Endothelial cell of umbilical vein (primary cell): ENCODE measurements around the gene NEK6. TPM values are rescaled to one million over a fixed set of nuclear protein-coding genes. Genes with fewer than 3 reads are reported as not detected.

Experiments used
- BruUV-seq: library from RNA; stranded (reverse); fragments of 400-500 nt; replicated peaks from 2 replicates; lab custom pipeline; 2021; lab: Mats Ljungman, UMichigan
- CTCF ChIA-PET: fragments of 300-600, 350-600 bp; sonication (Branson Sonifier 250); formaldehyde crosslinking; loops from one replicate; lab custom pipeline; 2021; ENCODE audit warnings: antibody characterized with exemption, inconsistent platforms; lab: Charles Lee
- POLR2A ChIA-PET: fragments of 300-600, 350-600 bp; sonication (Branson Sonifier 250); formaldehyde crosslinking; loops from one replicate; lab custom pipeline; 2021; ENCODE audit warnings: antibody characterized with exemption, inconsistent platforms; lab: Charles Lee
- DNase-seq: peaks from one replicate; pipeline ENCODE4 v3.0.0-alpha.2; 2011; ENCODE audit warnings: low read depth, low spot score
- FAIRE-seq: peaks from 2 replicates; lab custom pipeline; 2011; peaks lifted over from hg19 to GRCh38; lab: Jason Lieb, UNC
- H2AFZ ChIP-seq: 2 replicates; pipeline ENCODE4 v1.6.0; 2012; ENCODE audit warnings: low read depth, low read length, control low read depth, inconsistent platforms
- H3K27ac ChIP-seq: 2 replicates; pipeline ENCODE4 v1.5.1; 2011; ENCODE audit warnings: low read depth, mild to moderate bottlenecking, control low read depth, low read length, moderate library complexity; ENCODE audit not compliant: insufficient read depth
- H3K27me3 ChIP-seq, 2 experiments: 2 replicates each; pipeline versions ENCODE4 v1.6.0 to v1.6.1; 2011; ENCODE audit warnings: low read length in 2 of 2, mixed read lengths in 1 of 2; ENCODE audit not compliant: control insufficient read depth in 2 of 2, insufficient read depth in 2 of 2
- H3K36me3 ChIP-seq, 2 experiments: 2 replicates in 1 of 2; 3 replicates in 1 of 2; pipeline ENCODE4 v1.5.1; 2011; ENCODE audit warnings: low read length in 2 of 2, mild to moderate bottlenecking in 1 of 2, moderate library complexity in 1 of 2; ENCODE audit not compliant: control insufficient read depth in 2 of 2, insufficient read depth in 2 of 2; ENCODE audit errors: extremely low read depth in 1 of 2
- H3K4me1 ChIP-seq: 3 replicates; pipeline ENCODE4 v1.5.1; 2011; ENCODE audit warnings: mild to moderate bottlenecking, low read length; ENCODE audit not compliant: control insufficient read depth, insufficient read depth; ENCODE audit errors: extremely low read depth
- H3K4me2 ChIP-seq: 2 replicates; pipeline ENCODE4 v1.6.1; 2011; ENCODE audit warnings: low read length, control low read depth, mixed read lengths; ENCODE audit not compliant: insufficient read depth
- H3K4me3 ChIP-seq, 3 experiments: fragments of 200-600 bp in 1 of 3; sonication (generic), shearing (Covaris generic) in 1 of 3; replicated peaks in 1 of 3; 2 replicates each; pipeline ENCODE4 v1.5.1; 2011 to 2016; ENCODE audit warnings: control low read depth in 3 of 3, low read length in 3 of 3, mild to moderate bottlenecking in 2 of 3, inconsistent platforms in 1 of 3, low read depth in 1 of 3, moderate library complexity in 1 of 3; ENCODE audit not compliant: insufficient read depth in 1 of 3
- H3K79me2 ChIP-seq: 2 replicates; pipeline ENCODE4 v1.6.0; 2012; ENCODE audit warnings: low read length, inconsistent platforms; ENCODE audit not compliant: control insufficient read depth, insufficient read depth
- H3K9ac ChIP-seq: replicated peaks from 2 replicates; pipeline ENCODE3; 2011; ENCODE audit warnings: low read length, control low read depth; ENCODE audit not compliant: insufficient read depth; ENCODE audit errors: extremely low read depth
- H3K9me1 ChIP-seq: replicated peaks from 3 replicates; pipeline ENCODE4 v1.6.0; 2011; ENCODE audit warnings: mild to moderate bottlenecking, low read length; ENCODE audit not compliant: control insufficient read depth, insufficient read depth; ENCODE audit errors: extremely low read depth
- H3K9me3 ChIP-seq: replicated peaks from 2 replicates; pipeline ENCODE4 v1.5.1; 2012; ENCODE audit warnings: low read length, inconsistent platforms; ENCODE audit not compliant: control insufficient read depth, insufficient read depth
- H4K20me1 ChIP-seq: replicated peaks from 2 replicates; pipeline ENCODE3; 2011; ENCODE audit warnings: mild to moderate bottlenecking, low read length; ENCODE audit not compliant: control insufficient read depth, insufficient read depth; ENCODE audit errors: extremely low read depth
- EZH2 ChIP-seq: IDR thresholded peaks from 2 replicates; pipeline ENCODE4 v1.6.1; 2012; ENCODE audit warnings: borderline replicate concordance, low read depth, mild to moderate bottlenecking, moderate library complexity, low read length, inconsistent platforms; ENCODE audit not compliant: severe bottlenecking
- FOS ChIP-seq: IDR thresholded peaks from 2 replicates; pipeline ENCODE4 v1.6.1; 2011; ENCODE audit warnings: mild to moderate bottlenecking, low read length, moderate library complexity, borderline replicate concordance; ENCODE audit not compliant: insufficient read depth
- GATA2 ChIP-seq: IDR thresholded peaks from 2 replicates; pipeline ENCODE4 v1.7.0; 2011; ENCODE audit warnings: low read depth, mild to moderate bottlenecking, moderate library complexity, mixed read lengths, low read length; ENCODE audit not compliant: insufficient read length, insufficient read depth
- JUN ChIP-seq: IDR thresholded peaks from 2 replicates; pipeline ENCODE4 v1.6.1; 2011; ENCODE audit warnings: borderline replicate concordance, low read depth; ENCODE audit not compliant: insufficient read length, insufficient read depth
- MYC ChIP-seq: IDR thresholded peaks from one replicate; pipeline ENCODE4 v1.6.1; 2011; ENCODE audit warnings: mild to moderate bottlenecking, low read depth, low read length
- POLR2A ChIP-seq: IDR thresholded peaks from 2 replicates; pipeline ENCODE4 v1.6.1; 2012; ENCODE audit warnings: low read depth, mild to moderate bottlenecking, control low read depth, low read length
- POLR2AphosphoS5 ChIP-seq: IDR thresholded peaks from 2 replicates; pipeline ENCODE4 v1.6.1; 2012; ENCODE audit warnings: low read depth, mild to moderate bottlenecking, control low read depth, low read length, moderate library complexity; ENCODE audit not compliant: insufficient read depth
- dilution Hi-C: fragments of 300-500 bp; cut with MboI; formaldehyde crosslinking; loops from one replicate; pipeline ENCODE4 v1.15.0; 2019; ENCODE audit warnings: low sequenced_read_pairs; ENCODE audit not compliant: extremely low pct_ligation_motif_present
- intact Hi-C: fragments of 100-400 bp; cut with micrococcal nuclease; formaldehyde crosslinking; loops from one replicate; pipeline ENCODE4 v1.10.0; 2022
- polyA plus RNA-seq, 4 experiments: library from polyadenylated mRNA; depleted of rRNA in 3 of 4; stranded (reverse) in 3 of 4; unstranded in 1 of 4; fragments of >200 nt; gene quantifications; 2 replicates each; pipeline versions ENCODE4 v1.2.1 to v1.2.3, GENCODE V29; 2011 to 2012; ENCODE audit warnings: missing spikeins in 1 of 4
- total RNA-seq: library from RNA; stranded (reverse); gene quantifications from 2 replicates; pipeline ENCODE4 v1.2.3, GENCODE V29; 2021
- TF ChIP-seq, protein P1 (sequence below): IDR thresholded peaks from 2 replicates; pipeline ENCODE4 v1.6.1; 2011; ENCODE audit not compliant: insufficient read depth, insufficient read length
- TF ChIP-seq, protein P2 (sequence below), 2 donors: IDR thresholded peaks; 1 replicate in 1 of 2; 2 replicates in 1 of 2; pipeline ENCODE4 v1.5.1; 2011; ENCODE audit warnings: low read length in 2 of 2, mild to moderate bottlenecking in 2 of 2, moderate library complexity in 2 of 2, control low read depth in 1 of 2, inconsistent platforms in 1 of 2, low read depth in 1 of 2; ENCODE audit not compliant: insufficient read depth in 1 of 2; ENCODE audit errors: extremely low read depth in 1 of 2

Gene NEK6
- total and polyA plus RNA-seq, 2 donors (not counting 3 experiments of a cell fraction or from before 2014, with no cell fraction given) = 64.3 to 67.1 TPM

DNA sequence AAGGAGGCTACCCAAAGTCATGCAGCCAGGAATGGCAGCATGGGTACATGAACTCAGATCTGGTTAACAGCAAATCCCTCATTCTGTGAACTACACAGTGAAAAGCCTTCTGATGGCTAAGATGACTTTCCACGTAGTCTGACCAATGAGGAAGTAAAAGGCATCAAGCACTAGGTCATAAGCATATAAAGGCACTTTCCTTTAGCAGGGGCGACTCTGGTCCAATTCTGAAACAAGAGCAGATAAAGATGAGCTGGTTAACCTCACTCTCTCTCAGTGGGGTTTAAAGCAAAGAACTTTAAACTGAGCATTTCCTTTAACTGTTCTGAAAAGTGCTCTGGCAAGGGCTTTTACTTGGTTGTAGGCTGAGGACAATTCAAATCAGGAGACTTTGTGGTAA, 136.4 kb downstream of the NEK6 start:
- H3K36me3 ChIP-seq = peaks cover 6 to 8% of the 10 kb centered on the region in 2 experiments
- H3K9ac ChIP-seq = no peak overlapping the region
- no peaks in the 10 kb centered on the region for H3K9me1 ChIP-seq
- TF ChIP-seq JUN = no peak
- TF ChIP-seq, protein P1, sequence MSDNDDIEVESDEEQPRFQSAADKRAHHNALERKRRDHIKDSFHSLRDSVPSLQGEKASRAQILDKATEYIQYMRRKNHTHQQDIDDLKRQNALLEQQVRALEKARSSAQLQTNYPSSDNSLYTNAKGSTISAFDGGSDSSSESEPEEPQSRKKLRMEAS = no peak
- H3K4me1 ChIP-seq = peaks cover 34% of the 10 kb centered on the region
- H2AFZ ChIP-seq = no peak overlapping the region
- no peak overlapping the region for H3K27ac ChIP-seq
- DNase-seq = no peak
- peaks cover 11% of the 10 kb centered on the region for H4K20me1 ChIP-seq
- BruUV-seq = no TSS peak
- intact Hi-C loops = loop anchor here (5.0 kb wide), 2 partner anchors 137 to 267 kb away; partner anchors contain the start of gene NEK6
- H3K4me2 ChIP-seq = no peak overlapping the region
- dilution Hi-C loops = no loop called here
- no peak overlapping the region for H3K4me3 ChIP-seq
- H3K9me3 ChIP-seq = no peaks in the 10 kb centered on the region
- ChIA-PET POLR2A (no interaction called here), CTCF (interaction anchor here (0.6 to 6.4 kb wide), 9 partner anchors 10 to 355 kb away, joined by 3 to 62 read pairs (median 5); no protein-coding TSS in a partner anchor)
- no peaks in the 10 kb centered on the region for H3K27me3 ChIP-seq
- H3K79me2 ChIP-seq = peaks cover 83% of the 10 kb centered on the region
- no peak for FAIRE-seq

DNA sequence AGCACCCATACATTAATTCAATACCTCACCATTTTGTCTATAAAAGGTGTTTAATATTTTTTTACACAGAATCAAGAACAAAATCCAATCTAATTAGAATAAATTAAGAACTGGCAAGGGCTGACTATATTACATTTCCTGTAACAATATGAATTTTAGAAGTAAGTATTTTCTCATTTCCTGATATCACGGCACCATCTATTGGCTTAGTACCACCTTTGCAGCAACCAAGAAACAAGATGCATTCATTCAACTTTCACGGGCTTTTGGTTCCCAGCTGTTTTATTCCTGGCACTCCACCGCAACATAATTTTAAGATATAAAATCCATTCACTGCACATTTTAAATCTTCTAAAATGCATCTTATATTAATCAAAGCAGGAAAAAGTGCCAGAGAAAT, 136.8 kb downstream of the NEK6 start:
- H3K27me3 ChIP-seq = no peaks in the 10 kb centered on the region
- peaks cover 6 to 8% of the 10 kb centered on the region in 2 experiments for H3K36me3 ChIP-seq
- H3K79me2 ChIP-seq = peaks cover 83% of the 10 kb centered on the region
- H3K9me1 ChIP-seq = no peaks in the 10 kb centered on the region
- TF ChIP-seq, protein P1 = no peak
- TF ChIP-seq MYC (no peak), JUN (no peak), GATA2 (no peak), EZH2 (no peak), POLR2A (no peak), FOS (no peak), POLR2AphosphoS5 (no peak)
- TF ChIP-seq, protein P2, sequence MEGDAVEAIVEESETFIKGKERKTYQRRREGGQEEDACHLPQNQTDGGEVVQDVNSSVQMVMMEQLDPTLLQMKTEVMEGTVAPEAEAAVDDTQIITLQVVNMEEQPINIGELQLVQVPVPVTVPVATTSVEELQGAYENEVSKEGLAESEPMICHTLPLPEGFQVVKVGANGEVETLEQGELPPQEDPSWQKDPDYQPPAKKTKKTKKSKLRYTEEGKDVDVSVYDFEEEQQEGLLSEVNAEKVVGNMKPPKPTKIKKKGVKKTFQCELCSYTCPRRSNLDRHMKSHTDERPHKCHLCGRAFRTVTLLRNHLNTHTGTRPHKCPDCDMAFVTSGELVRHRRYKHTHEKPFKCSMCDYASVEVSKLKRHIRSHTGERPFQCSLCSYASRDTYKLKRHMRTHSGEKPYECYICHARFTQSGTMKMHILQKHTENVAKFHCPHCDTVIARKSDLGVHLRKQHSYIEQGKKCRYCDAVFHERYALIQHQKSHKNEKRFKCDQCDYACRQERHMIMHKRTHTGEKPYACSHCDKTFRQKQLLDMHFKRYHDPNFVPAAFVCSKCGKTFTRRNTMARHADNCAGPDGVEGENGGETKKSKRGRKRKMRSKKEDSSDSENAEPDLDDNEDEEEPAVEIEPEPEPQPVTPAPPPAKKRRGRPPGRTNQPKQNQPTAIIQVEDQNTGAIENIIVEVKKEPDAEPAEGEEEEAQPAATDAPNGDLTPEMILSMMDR (IDR thresholded peaks at IDR 0.05; ENCODE audit: extremely low read depth in 1 of 2, insufficient read depth in 1 of 2, low read depth in 1 of 2, low read length in 2 of 2) = no peak
- H3K4me2 ChIP-seq = no peak overlapping the region
- H3K4me3 ChIP-seq = no peak overlapping the region
- POLR2A ChIA-PET = no interaction called here
- DNase-seq (no peak), FAIRE-seq (no peak)
- peaks cover 11% of the 10 kb centered on the region for H4K20me1 ChIP-seq
- intact Hi-C loops = loop anchor here (5.0 kb wide), 2 partner anchors 137 to 267 kb away; partner anchors contain the start of gene NEK6
- dilution Hi-C loops = no loop called here
- CTCF ChIA-PET = interaction anchor here (0.6 to 6.4 kb wide), 11 partner anchors 9 to 355 kb away, joined by 3 to 62 read pairs (median 5); no protein-coding TSS in a partner anchor
- no peaks in the 10 kb centered on the region for H3K9me3 ChIP-seq
- no peak overlapping the region for H2AFZ ChIP-seq
- peaks cover 34% of the 10 kb centered on the region for H3K4me1 ChIP-seq
- BruUV-seq = no TSS peak
- no peak overlapping the region for H3K9ac ChIP-seq
- no peak overlapping the region for H3K27ac ChIP-seq
